Stimulated activated CD8-positive, alpha-beta memory T cell treated with anti-CD3 and anti-CD28 coated beads, Interleukin-12 subunit alpha, Interleukin-12 subunit beta, amount 100 ng/mL, for 24 hours (primary cell): Measurements from ENCODE around the gene EMC8.
"Not testable (repeated sequence)": the region's sequence is repeated elsewhere in the genome, so short reads cannot be mapped to it uniquely, and the experiment has no call there.

Experiments
- DNase-seq: peaks from one replicate; pipeline ENCODE4 v3.0.0-alpha.2; 2020; ENCODE audit errors: extremely low read depth

Gene EMC8

DNA sequence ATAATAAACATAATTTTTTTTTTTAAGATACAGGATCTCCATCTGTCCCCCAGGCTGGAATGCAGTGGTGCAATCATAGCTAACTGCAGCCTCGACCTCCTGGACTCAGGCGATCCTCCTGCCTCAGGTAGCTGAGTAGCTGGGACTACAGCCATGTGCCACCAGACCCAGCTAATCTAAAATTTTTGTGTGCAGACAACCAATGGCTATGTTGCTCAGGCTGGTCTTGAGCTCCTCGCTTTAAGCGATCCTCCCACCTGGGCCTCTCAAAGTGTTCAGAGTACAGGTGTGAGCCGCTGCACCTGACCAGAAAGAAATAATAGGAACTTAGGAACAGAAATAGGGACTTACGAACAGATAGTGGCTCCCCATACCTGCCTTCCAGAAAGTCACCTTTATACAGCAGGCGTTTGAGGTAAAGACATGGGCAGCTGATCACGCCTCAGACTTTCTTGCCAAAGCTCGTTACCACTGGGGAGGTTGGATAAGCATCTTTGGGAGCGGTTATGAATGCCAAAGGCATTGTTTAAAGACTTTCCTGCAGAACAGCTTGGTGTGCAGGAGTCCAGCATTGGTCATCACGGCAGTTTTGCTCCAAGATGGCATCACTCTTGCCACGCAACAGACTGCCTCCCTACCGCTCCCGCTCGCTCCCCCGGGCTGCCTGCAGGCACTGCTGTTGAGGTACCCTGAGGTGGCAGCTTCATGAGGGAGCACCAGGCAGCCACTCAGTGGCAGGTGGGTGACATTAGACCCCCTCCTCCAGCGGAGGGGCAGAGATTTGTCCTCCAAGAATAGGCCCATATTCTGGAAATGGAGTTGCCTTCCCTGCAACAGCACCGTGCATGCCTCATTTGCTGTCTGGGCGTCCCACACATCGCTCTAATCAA is 13.7 kb upstream of the EMC8 start:
- DNase-seq, result no peak

DNA sequence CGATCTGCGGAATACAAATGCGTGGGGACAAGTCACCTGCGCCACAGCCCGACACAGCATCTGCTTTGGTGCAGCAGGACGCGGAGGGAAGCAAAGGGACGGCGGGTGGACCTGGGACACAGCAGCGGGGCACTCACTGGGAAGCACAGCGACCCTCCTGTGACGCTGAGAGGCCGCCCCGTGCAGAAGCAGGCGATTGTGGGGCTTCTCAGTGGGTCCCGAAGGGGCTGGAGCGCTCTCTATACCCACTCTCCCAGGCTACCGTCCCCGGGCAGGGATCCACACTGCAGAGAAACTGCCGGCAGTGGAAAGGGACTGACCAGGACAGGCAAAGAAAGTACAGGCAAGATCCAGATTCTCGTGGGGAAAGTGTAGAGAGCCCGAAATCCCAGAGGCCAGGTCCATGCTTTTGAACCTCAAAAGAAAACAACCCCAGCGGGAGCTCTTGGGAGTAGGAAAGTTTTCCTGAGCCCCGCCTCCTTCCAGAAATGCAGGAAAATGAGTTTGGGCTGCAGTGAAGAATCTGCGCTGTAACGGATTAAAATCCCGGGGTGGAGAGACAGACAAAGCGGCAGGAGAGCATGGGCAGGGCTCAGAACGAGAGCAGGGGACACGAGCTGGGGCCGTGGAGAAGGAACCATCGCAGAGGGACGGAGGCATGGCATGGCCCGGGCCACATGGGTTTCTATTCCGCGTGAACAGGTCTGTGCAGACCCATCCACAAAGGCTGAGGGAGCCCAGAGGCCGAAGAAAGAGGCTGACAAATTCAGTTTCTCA is 12.9 kb upstream of the EMC8 start:
- DNase-seq, result no peak

DNA sequence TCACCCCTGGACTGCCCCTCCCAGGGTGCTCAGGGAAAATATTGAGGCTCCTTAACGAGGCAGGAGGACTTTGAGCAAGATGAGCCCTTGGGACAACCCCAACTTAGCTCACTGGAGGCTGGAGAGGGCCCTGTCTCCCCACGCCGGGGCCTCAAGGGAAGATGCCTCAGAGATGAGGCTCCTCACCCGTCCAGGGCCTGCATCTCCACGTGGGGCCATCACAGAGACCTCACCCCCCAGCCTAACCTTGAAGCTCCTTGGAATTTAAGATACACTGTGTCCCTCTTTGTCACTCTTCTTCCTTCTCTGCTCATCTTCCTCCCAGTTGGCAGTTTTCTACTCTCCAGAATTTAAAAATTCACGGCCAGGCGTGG is 11.4 kb upstream of the EMC8 start:
- DNase-seq, result no peak

DNA sequence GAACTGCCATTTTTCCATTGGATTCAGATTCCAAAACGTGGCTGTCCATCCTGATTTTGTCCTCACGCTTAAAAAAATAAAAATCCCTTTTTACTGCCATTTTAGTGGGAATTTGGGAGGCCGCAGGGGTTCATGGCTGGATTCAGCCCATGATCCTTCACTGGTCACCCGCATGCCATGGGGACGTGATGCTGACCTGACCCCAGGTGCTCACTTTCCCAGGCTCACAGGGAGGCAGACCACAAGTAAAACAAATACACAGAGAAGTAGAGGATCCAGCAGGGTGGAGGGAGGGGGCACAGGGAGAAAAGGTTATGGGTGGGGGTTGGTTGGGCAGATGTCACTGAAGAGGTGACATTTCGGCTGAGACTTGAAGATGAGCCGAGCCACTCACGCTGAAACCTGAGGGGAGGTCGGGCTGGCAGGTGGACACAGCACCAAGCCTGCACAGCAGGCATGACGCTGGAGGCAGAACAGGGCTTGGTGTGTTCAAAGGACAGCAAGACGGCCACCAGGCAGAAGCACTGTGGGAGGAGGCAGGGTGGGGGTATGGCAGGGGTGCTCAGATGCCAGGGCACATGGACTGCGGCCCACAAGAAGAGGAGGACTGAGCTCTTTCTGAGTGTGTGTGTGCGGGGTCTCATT is 10.9 kb upstream of the EMC8 start:
- DNase-seq, result no peak

DNA sequence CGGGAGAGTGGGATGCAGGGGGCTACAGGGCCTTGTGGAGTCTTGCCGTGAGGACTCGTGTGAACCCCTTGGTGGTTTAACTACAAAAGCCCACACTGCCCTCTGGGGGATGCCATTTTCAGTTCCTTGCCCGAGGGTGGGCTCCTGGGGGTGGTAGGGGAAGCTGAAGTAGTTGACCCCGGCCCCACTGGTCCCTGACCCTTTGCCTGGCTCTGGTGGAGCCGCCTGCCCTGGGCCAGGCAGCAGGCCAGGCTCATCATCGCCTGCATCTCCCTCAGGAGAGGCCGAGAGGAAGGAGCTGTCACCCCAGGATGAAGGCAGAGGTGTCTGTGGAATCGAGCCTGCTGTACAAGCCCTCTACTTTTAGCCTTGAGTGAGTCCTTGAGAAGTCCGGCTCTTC is 10.3 kb upstream of the EMC8 start:
- no peak for DNase-seq

DNA sequence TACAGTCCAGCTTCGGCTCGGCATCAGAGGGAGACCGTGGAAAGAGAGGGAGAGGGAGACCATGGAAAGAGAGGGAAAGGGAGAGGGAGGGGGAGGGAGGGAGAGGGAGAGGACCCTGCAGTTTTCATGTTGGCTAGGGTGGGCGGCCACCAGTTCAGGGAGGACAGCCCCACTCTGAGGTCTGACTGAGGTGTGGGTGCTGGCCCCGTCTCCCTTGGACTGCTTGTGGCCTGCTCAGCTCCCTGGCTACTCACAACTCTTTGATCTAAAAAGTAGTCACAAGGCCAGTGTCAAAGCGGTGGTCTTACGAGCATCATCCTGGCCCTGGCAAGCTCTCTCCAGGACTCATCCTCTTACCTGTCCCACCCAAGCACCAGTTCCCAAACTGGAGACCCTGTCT is 9.6 kb upstream of the EMC8 start:
- no peak for DNase-seq

DNA sequence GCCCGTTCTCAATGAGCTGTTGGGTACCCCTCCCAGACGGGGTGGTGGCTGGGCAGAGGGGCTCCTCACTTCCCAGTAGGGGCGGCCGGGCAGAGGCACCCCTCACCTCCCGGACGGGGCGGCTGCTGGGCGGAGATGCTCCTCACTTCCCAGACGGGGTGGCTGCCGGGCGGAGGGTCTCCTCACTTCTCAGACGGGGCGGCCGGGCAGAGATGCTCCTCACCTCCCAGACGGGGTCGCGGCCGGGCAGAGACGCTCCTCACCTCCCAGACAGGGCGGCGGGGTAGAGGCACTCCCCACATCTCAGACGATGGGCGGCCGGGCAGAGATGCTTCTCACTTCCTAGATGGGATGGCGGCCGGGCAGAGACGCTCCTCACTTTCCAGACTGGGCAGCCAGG is 8.8 kb upstream of the EMC8 start:
- DNase-seq, result not testable (repeated sequence)

DNA sequence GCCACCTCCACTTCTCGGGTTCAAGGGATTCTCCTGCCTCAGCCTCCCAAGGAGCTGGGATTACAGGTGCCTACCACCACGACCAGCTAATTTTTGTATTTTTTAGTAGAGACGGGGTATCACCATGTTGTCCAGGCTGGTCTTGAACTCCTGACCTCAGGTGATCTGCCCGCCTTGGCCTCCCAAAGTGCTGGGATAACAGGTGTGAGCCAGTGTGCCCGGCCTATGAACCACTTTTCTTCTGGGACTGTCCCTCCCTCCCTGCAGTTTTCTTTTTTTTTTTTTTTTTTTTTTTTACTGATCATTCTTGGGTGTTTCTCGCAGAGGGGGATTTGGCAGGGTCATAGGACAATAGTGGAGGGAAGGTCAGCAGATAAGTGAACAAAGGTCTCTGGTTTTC is 8.0 kb upstream of the EMC8 start:
- DNase-seq, result not testable (repeated sequence)

DNA sequence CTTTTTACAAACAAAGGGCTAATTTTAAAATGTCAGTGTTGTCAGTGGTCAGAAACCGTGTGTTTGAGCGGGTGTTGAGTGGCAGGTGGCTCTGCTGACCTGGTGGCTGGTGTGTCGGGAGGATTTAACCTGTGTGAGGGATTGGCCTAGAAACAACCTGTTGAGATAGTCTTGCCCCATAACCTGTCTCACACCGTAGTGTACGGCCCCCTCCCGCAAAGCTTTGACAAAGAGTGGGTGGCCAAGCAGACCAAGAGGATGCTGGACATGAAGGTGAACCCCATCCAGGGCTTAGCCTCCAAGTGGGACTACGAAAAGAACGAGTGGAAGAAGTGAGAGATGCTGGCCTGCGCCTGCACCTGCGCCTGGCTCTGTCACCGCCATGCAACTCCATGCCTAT is 7.2 kb upstream of the EMC8 start:
- no peak for DNase-seq

DNA sequence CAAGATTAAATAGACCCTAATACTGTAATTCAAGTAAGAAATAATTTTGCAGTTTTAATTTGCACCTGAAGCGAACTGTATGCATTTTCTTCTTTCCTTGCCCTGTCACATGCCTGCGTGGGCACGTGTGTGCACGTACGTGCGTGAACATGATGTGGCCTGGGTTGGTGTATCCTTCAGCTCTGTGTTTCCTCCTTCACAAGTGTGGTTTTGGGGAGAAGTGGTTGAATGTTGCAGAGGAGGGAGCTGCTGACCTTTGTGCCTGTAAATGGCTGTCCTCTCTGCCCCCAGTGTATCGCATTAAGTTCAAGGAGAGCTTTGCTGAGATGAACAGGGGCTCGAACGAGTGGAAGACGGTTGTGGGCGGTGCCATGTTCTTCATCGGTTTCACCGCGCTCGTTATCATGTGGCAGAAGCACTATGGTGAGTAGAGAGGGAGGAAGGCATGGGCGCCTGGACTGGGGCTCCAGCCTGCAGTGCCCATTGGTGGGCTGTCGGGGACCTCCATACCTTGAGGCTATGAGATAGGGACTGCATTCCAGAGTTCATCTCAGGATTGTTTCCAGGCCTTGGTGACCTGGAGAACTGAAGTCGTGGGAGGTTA is 6.2 kb upstream of the EMC8 start:
- DNase-seq, result no peak

DNA sequence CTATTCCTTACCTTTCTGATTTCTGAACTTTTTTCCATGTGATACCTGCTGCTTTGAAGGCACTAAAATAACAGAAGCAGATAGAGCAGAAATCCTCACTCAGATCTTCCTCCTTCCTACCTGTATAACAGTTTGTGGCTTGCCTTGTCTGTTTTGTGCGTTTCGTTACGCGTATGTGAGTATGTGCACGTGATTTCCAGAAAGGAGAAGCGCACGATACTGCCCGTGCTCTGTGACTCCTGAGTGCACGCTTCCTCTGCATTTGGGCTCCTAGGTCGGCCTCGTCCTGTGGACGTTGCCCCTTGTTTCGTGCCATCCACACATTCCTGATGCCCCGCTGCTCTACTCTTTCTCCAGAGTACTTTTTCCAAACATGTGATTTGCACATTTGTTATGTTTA is 4.2 kb upstream of the EMC8 start:
- no peak for DNase-seq

DNA sequence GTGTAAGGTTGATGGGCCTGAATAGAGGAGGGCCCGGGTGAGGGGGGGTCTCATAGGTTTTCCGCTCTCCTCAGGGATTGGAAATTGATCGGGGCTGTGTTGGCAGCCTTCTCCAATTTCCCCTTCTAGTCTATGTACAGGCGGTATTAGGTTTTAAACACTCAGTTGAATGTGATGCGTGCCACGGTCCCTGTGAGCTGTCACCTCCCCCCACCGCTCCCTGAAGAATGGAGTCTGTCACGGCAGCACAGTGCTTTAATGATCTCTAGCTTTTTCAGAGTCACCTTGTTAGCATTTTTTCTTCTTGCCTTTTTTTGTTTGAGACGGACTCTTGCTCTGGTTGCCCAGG is 951 bp upstream of the EMC8 start:
- DNase-seq, result no peak

DNA sequence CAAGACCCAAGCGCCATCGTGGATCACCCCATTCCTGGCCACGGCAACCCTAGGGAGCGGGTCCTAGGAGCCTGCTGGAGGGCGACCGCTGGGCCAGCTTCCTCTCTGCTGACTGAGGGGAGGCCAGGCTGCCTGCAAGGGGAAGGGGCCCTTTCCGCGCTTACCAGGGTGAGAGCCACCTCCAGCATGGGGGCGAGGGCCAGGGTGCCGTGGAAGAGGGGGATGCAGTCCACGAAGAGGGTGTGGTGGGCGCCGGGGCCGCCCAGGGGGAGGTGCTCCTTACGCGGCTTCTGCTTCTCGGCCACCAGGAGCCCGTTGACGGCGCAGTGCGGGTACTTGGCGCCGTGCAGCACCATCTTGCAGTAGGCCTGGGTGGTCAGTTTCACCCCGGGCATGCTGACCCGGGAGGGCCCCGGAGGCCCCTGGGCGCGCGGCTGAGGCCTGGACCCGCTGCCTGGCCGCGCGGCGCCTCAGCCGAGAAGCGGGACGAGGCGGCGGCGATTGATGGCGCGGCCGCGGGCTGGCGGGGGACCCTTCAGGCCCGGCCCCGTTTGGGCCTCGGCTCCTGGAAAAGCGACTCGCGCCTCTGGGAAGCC is 345 bp downstream of the EMC8 start:
- no peak for DNase-seq

DNA sequence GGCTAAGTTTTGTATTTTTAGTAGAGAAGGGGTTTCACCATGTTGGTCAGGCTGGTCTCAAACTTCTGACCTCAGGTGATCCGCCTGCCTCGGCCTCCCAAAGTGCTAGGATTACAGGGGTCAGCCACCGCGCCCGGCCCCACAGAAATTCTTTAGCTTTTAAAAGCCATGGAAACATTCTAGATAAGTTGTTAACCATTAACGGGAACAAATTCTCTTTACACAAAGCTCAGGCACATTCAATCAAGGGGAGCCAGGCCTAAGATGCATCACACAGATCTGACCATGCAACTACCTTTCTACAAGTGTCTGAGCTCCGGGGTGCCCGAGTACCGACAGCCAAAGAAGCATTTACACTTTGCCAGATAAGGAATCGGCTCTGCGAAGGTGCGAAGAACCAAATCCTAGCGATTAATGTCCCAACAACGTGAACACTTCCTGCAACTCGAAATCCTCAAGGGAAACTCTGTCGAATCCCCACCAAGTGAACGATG is 1.0 kb downstream of the EMC8 start:
- DNase-seq, result no peak

DNA sequence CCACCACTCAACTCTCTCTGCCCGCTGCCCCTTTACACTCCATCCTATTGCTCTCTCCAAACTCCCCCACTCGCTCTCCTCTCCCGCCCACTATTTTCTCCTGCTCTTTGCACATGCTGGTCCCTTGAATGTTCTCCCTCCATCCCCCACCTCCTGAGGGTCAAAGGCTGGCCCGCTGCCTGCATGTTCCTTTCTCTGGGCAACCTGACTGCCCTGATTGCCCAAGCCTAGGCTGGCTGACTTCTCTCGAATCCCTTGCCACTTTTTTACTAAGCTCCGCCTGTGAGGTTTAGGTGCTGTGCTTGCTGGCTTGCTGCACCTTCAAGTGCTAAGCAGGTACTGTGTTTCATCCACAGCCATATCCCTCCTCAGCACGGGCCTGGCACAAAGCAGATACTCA is 2.7 kb downstream of the EMC8 start:
- no peak for DNase-seq

DNA sequence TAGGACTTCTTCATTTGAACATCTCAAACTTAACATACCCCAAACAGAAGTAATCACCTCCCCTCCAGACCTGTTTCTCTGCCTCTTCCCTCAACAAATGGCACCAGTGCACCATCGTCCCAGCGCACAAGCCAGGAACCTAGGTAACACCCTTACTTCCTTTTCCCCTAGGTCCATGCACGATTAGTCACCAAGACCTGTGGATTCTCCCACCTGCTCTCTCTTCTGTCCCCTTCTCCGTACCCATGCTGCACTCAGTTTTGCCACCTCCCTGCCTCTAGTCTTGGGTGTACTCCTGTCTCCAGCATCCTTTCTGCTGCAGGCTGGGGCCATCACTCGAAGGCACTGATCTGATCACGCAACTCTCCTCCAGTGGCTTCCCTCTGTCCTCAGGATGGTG is 3.2 kb downstream of the EMC8 start:
- DNase-seq, result no peak

DNA sequence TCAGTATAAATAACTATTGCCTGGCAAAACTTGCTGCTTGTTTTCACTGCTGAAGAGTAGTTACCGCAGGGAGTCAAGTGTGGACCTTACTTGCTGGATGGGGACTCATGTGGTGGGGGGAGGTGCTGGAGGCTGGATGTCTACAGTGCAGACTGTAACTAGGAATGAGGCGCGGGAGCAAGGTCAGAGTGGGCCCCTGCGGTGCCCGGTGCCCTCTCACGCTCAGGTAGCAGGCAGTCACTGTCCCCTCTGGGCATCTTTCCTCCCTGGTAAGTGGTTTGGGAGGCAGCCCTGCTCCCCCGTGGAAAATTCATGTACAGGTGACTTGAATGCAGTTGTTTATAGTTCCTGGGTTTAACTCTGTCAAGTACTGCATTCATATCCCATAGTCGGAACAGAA is 4.6 kb downstream of the EMC8 start:
- DNase-seq, result no peak

DNA sequence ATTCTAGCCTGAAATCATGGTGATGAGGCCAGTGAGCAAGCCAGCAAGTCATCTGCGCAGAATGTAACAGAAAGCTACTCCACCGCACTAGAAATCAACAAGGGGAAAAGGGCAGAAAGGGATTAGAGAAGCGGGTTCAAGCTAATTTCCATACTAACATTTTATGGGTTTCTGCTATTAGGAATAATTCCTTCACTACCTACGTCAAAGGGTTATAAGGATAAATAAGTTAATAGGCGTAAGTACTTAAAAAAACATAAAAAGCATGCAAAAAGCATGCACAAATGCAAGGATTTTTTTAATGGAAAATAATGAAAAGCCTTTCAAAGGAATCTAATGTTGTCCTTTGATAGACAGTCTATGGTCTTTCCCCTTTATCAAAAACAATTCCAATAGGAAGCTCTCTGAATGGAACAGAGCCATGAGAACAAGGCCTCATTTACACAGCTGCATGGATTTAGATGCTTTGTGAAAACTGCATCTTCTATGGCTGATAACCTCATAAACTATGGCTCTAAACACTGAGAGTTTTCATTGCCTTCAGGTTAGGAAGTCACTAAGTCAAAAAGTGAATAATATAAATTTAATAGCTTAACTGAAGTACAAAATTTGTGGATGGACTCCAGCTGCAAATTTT is 5.6 kb downstream of the EMC8 start:
- DNase-seq, result no peak

DNA sequence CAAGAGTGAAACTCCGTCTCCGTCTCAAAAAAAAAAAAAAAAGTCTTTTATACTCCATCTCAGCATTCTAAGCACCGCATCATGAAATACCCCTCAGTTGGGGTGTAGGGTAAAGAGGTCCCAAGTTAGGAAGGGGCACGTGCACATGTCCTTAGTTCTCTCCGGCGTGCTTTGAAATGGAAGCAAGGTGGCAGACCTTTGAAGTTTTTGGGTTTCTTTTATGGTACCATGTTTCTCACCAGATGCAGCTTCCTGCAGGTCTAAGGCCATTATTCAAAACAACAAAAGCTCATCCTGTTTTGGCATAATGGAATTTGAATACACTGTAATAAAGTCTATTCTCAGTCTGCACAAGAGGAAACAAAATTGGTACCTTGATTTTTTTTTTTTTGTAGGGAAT is 9.6 kb downstream of the EMC8 start:
- DNase-seq, result no peak

DNA sequence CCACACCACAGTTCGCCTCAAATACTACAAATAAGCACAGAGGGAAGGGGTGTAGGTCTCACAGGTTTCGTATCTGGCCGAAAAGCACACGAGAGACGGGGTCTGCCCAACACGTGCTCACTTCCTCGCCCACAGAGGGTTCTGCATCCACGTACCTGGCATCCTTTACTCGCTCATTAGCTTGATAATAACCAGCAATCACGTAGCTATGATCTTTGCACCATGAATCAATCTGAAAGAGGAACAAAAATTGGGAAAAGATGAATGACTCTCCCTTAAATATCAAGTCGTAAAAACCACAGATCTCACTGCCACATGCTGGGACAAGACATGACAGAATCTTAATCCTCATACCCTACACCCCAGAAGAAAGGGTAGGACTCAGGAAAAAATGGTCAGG is 10.5 kb downstream of the EMC8 start:
- DNase-seq, result no peak

DNA sequence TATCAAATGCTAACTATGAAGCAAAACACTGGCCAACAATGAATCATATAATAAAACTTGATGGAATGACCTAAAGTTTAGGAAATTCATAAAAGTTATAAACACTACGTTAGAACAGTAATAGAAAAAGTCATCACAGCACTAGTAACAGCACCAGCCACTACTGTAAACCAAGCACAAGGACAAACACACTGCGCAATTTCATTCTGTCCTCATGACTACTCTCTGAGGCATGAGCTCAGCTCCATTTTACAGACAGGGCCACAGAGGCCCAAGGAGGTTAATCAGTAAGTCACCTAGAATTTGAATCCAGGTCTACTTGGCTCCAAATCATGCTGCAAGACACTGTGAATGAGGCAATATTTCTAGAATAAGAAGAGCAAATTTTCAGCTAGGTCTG is 13.4 kb downstream of the EMC8 start:
- no peak for DNase-seq
